GM21423 (cell line): ENCODE data around the gene IL2RA.
"Not testable (repeated sequence)": the region's sequence is repeated elsewhere in the genome, so short reads cannot be mapped to it uniquely, and the experiment has no call there.

Source experiments
- ATAC-seq: cut with Tn5 transposase; IDR thresholded peaks from one replicate; pipeline ENCODE4 v1.9.1; 2021; ENCODE audit warnings: mild to moderate bottlenecking, moderate library complexity; ENCODE audit not compliant: unreplicated experiment

The IL2RA gene

GRCh38 chr10:6062101-6062771, at the start of gene IL2RA:
Gene IL2RA, minus strand, starts transcription at chr10:6062367. Its CDS starts 216 bp downstream, at chr10:6062151.
- ATAC-seq = no peak

GRCh38 chr10:6110136-6110535, 48.0 kb upstream of the IL2RA start:
- ATAC-seq = no peak

DNA sequence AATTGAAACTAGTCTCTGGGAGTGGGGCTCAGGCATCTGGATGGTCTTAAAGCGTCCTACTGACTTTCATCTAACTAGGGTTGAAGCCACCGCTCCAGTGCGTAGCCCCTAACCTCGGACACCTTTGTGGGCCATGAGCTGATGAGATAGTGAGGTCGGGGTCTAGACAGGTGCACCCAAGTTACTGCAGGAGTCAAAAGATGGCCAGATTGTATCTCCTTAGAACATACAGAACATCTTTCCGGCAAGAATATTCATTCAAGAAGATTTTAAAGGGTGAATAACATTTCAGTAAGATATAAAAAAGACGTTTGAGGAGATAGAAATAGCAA, 47.2 kb upstream of the IL2RA start:
- ATAC-seq = no peak

DNA sequence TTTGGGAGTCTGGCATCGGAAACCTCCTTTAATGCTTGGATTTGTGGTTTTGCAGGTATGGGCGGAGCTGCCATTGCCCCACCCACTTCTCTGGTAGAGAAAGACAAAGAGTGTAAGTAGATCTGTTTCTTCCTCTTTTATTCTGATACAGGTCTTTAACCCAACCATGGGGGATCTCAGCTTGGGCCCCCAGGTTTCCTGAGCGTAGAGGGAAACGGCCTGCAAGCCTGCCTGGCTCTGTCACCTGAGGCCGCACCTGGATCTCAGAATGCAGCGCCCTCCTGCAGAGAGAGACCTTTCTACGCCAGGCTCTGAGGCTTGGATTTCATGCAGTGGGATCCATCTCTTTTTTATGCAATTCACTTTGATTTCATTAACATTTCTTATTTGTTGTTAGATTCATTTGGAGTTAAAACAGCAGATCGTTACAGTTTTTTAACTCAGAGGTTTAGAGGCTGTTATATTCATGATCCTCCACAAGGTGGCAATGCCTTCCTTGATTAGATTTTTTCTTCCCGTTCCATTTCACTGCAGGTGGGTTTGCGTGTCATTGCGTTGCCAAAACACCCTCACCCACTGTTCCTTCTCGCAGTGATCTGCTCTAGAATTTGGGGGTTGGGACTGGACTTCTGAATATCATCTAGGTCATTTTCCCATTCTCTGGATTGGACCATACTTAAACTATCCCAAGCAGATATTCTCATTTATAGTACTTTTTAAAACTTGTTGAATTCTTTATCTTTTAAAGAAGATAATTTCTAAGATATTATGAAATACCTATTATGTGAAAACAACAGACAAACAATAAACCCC, 46.7 kb upstream of the IL2RA start:
- ATAC-seq = no peak

DNA sequence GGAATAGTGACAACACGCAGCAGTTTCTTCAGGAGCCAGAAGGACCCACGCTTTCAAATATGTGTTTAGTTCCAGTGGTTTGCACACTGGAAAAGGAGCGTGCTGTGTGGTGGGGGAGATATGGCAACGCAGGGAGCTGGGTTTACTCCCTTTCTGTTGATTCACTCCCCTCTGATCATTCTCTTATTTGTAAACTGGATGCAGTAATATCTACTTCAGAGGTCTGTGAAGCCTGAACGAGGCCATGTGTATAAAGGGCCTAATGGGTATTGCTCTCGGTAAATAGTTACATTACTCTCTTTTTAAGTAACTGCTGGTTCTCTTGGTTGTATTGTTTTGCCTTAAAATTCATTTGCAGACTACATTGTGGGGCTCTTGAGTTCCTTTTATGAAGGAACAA, 45.9 kb upstream of the IL2RA start:
- no peak for ATAC-seq

DNA sequence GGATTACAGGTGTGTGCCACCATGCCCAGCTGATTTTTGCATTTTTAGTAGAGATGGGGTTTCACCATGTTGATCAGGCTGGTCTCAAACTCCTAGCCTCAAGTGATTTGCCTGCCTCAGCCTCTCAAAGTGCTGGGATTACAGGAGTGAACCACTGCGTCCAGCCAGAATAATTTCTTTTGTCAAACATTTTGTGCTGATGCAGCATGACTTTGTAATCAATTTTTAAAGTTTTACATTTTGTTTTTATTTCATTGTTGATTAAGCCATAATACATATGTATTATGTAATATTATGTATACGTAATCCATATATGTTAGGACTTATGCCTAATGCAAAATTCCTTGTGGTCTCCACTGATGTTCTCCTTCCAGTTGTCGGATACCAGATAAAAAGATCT, 45.4 kb upstream of the IL2RA start:
- not testable (repeated sequence) for ATAC-seq

DNA sequence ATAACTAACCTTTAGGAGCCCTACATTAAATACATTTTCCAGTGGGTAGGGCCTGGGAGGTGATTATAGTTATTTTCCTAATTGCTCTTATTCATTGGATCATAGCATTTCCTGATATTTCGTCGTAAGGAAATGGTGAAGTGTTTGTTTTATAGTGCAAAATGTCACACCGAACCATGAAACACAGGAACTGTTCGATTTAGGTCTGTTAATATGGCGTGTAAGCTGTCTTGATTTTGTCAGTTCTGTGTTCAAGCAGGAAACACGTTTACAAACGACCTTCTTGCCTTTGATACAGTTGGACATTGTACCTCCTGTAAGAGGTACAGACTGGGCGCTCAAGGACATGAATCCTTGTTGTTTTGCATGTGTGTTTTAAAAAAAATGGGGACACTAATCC, 41.4 kb upstream of the IL2RA start:
- no peak for ATAC-seq

DNA sequence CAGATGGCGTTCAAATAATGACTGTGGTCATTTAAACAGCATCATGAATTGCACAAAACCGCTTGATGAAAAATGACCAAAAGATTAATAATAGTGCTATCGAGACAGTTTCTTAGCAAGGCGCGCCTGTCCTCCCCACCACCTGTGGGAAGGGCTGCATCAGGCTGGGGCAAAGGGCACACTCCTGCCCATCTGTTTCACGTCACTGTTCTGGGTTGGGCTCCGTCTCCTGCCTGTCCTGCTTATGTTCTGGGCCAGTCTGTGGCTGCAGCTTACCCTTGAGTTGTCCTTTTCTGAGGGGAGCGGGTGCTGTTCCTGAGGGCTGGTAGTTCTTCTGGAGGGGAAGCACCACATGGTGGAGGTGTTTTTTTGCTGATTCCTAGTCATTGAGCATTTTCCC, 40.0 kb upstream of the IL2RA start:
- ATAC-seq = no peak

DNA sequence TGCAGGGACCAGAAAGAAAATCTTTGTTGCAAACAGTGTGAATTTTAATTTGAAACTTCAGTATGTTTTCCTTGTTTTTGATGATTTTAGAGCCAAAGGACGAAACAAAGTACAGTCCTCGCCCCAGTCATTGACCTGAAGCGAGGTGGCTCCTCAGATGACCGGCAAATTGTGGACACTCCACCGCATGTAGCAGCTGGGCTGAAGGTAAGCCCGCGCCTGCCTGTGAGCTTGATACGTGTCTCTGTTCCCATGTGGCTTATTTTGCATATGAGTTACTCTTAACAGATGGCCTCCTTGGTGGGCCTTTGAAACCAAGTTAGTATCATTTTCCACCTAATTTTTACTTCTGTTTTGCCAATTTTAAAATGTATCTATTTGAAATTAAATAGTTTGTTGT, 39.0 kb upstream of the IL2RA start:
- ATAC-seq = no peak

DNA sequence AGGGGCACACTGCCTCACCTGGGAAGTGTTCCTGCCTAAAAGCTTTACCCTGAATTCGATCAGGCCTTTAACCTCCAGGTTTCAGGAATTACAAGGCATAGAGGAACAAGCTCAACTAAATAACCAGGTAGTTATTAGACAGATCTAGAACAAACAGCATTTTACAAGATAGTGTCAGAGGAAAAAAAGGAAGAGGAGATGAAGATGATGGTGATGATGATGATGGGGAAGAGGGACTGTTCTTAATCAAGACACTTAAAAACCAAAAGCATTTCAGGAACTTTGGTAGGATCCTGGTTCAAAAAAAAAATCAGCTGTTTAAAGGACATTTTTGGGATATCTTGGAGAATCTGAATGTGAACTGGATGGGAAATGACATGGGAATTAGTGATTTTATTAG, 38.2 kb upstream of the IL2RA start:
- ATAC-seq = no peak

DNA sequence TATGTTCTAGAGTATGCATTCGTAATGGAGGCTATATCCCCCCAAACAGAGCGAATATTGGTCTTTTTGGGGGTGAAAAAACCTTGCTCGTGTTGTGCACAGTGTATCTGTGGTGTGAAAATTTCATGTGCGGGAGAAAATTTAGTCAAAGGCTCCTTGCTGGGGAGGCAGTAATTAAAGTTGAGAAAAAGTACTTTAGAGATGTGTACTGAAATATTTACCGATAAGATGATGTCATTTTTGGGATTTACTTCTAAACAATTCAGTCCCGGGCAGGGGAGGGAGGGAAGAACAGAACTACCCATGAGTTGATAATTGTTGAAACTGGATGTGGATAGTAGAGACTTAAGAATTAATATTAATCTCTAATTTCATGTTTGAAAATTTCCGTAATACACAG, 36.0 kb upstream of the IL2RA start:
- ATAC-seq = no peak

DNA sequence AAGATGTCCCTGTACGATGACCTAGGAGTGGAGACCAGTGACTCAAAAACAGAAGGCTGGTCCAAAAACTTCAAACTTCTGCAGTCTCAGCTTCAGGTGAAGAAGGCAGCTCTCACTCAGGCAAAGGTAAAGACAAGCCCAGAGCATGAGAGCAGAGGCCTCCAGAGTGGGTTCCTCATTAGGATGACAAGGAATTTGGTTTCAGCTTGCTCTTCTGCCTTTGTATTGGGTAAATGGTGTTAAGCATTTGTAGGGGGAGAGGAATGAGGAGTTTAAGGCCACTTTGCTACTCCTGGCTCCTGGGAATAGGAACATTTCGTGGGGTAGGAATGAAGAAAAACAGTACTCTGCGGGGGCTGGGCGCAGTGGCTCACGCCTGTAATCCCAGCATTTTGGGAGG, 34.9 kb upstream of the IL2RA start:
- no peak for ATAC-seq

DNA sequence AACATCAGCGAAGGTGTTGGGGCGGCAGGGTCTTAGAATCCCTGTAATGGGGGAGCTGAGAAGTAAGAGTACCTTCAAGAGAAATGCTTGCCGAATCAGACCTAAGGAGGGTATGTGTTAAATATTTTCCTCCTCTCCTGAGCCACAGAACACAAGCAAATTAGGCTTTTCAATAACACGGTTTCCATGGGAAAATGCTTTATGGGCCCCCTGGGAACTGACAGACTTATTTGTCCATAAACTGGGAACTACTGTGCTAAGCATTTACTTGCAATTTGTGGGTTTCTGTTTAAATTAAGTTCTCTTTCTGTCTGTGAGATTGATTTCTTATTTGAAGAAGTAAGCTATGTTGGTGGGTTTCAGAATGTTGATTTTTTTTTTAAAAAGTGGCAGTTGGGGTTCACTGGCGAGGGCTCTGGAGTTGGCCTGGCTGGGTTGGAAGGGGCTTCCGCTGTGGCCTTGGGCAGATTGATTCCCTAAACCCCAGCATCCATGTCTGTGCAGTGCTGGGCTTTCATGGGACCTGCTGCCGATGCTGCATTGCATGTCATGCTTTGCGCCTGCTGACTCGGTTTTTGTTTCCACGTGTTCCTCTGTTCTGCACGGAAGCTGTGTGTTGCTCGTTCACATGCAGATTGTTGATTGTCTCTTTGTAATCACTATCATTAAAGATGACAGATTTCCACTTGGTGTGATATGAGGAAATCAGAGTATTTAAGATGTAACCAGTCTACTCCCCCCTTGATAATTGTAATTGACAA, 33.8 kb upstream of the IL2RA start:
- ATAC-seq = no peak

GRCh38 chr10:6092731-6093130, 30.6 kb upstream of the IL2RA start:
- no peak for ATAC-seq

- no peak for ATAC-seq
These were observed 29.5 kb upstream of the IL2RA start for GRCh38 chr10:6091630-6092029.

- ATAC-seq = peak; percentile 26
These were observed 27.4 kb upstream of the IL2RA start for GRCh38 chr10:6089334-6090219.

- peak; percentile 86 for ATAC-seq
These were observed 26.7 kb upstream of the IL2RA start, which contains the start of gene RBM17 for GRCh38 chr10:6088721-6089333. Gene RBM17, plus strand, starts transcription at chr10:6089034. Its CDS starts 8,032 bp downstream, at chr10:6097066.

- ATAC-seq = peak; percentile 37
These were observed 24.4 kb upstream of the IL2RA start for GRCh38 chr10:6086375-6087233.
